Epithelial cell of prostate (primary cell): ENCODE measurements around the gene SLC2A14.
"Not testable (repeated sequence)": the region's sequence is repeated elsewhere in the genome, so short reads cannot be mapped to it uniquely, and the experiment has no call there.

Experiments
- DNase-seq: peaks from one replicate; pipeline ENCODE4 v3.0.0-alpha.2; 2011; ENCODE audit warnings: low read depth, low spot score
- H3K27ac ChIP-seq: fragments of 450-650 bp; 2 replicates; pipeline ENCODE4 v1.5.1; 2017; ENCODE audit warnings: mild to moderate bottlenecking

The SLC2A14 gene

GRCh38 chr12:7877420-7877819 lies 4.7 kb upstream of the SLC2A14 start:
- no peak for DNase-seq
- H3K27ac ChIP-seq: no peak overlapping the region

- H3K27ac ChIP-seq: no peak overlapping the region
- no peak for DNase-seq
Measured at GRCh38 chr12:7870335-7870734, 2.4 kb downstream of the SLC2A14 start.

GRCh38 chr12:7869137-7869536 lies 3.6 kb downstream of the SLC2A14 start:
- DNase-seq: peak; percentile 10
- H3K27ac ChIP-seq: no peak overlapping the region

GRCh38 chr12:7868391-7868790 lies 4.3 kb downstream of the SLC2A14 start:
- no peak for DNase-seq
- no peak overlapping the region for H3K27ac ChIP-seq

GRCh38 chr12:7864601-7865150 lies 8.0 kb downstream of the SLC2A14 start:
- no peak overlapping the region for H3K27ac ChIP-seq
- no peak for DNase-seq

GRCh38 chr12:7862814-7863348 lies 9.8 kb downstream of the SLC2A14 start:
- not testable (repeated sequence) for H3K27ac ChIP-seq, DNase-seq

GRCh38 chr12:7862301-7862700 lies 10.4 kb downstream of the SLC2A14 start:
- not testable (repeated sequence) for H3K27ac ChIP-seq, DNase-seq

- no peak for DNase-seq
- no peak overlapping the region for H3K27ac ChIP-seq
Measured at GRCh38 chr12:7859552-7859951, 13.2 kb downstream of the SLC2A14 start.

- H3K27ac ChIP-seq: no peak overlapping the region
- no peak for DNase-seq
Measured at GRCh38 chr12:7857971-7858370, 14.7 kb downstream of the SLC2A14 start.

GRCh38 chr12:7856516-7856915 lies 16.2 kb downstream of the SLC2A14 start:
- DNase-seq: no peak
- H3K27ac ChIP-seq: no peak overlapping the region

- DNase-seq: no peak
- no peak overlapping the region for H3K27ac ChIP-seq
Measured at GRCh38 chr12:7853557-7853956, 19.2 kb downstream of the SLC2A14 start.

GRCh38 chr12:7851622-7852081 lies 21.1 kb downstream of the SLC2A14 start:
- not testable (repeated sequence) for H3K27ac ChIP-seq, DNase-seq

- DNase-seq, H3K27ac ChIP-seq: not testable (repeated sequence)
Measured at GRCh38 chr12:7850099-7850498, 22.6 kb downstream of the SLC2A14 start.

- not testable (repeated sequence) for DNase-seq, H3K27ac ChIP-seq
Measured at GRCh38 chr12:7848098-7848422, 24.7 kb downstream of the SLC2A14 start.

GRCh38 chr12:7847226-7848097 lies 25.3 kb downstream of the SLC2A14 start:
- H3K27ac ChIP-seq, DNase-seq: not testable (repeated sequence)

GRCh38 chr12:7844116-7844515 lies 28.6 kb downstream of the SLC2A14 start:
- no peak for DNase-seq
- no peak overlapping the region for H3K27ac ChIP-seq

- DNase-seq, H3K27ac ChIP-seq: not testable (repeated sequence)
Measured at GRCh38 chr12:7843583-7843982, 29.1 kb downstream of the SLC2A14 start.

- not testable (repeated sequence) for H3K27ac ChIP-seq, DNase-seq
Measured at GRCh38 chr12:7843149-7843548, 29.6 kb downstream of the SLC2A14 start.

GRCh38 chr12:7842444-7842843 lies 30.3 kb downstream of the SLC2A14 start:
- DNase-seq, H3K27ac ChIP-seq: not testable (repeated sequence)

- not testable (repeated sequence) for H3K27ac ChIP-seq, DNase-seq
Measured at GRCh38 chr12:7839848-7840247, 32.9 kb downstream of the SLC2A14 start.

GRCh38 chr12:7839226-7839625 lies 33.5 kb downstream of the SLC2A14 start:
- H3K27ac ChIP-seq, DNase-seq: not testable (repeated sequence)
